ENCODE measurements around the gene TSPAN6. TPM values are rescaled to one million over a fixed set of nuclear protein-coding genes. Genes with fewer than 3 reads are reported as not detected.

Gene TSPAN6
- total RNA-seq, 2 experiments from 2014 or later: 1.1 to 1.9 TPM

- no peak for TF ChIP-seq CTCF (IDR thresholded peaks at IDR 0.05)
- ChIA-PET CTCF (no interaction called here), POLR2A (no interaction called here)
- intact Hi-C loops (cut with DNase I, micrococcal nuclease): no loop called here
- Mint-ChIP-seq H3K27me3 (peaks cover 35% of the 10 kb centered on the region), H3K27ac (no peak overlapping the region), H3K4me3 (no peak overlapping the region), H3K9me3 (no peaks in the 10 kb centered on the region), H3K4me1 (ENCODE audit: low read depth) (no peaks in the 10 kb centered on the region), H3K36me3 (ENCODE audit: low read depth) (no peaks in the 10 kb centered on the region)
- Histone ChIP-seq H3K27me3 (ENCODE audit: control insufficient read depth in 1 of 2, insufficient read depth in 2 of 2, low read length in 2 of 2) (peaks cover 0 to 5% of the 10 kb centered on the region in 2 experiments), H3K27ac (ENCODE audit: low read depth in 1 of 2, low read length in 2 of 2) (no peak overlapping the region), H3K4me1 (ENCODE audit: insufficient read depth, low read length) (no peaks in the 10 kb centered on the region), H3K9me3 (ENCODE audit: control insufficient read depth in 1 of 2, insufficient read depth in 1 of 2, low read length in 2 of 2) (no peaks in the 10 kb centered on the region), H3K4me3 (ENCODE audit: low read length) (no peak overlapping the region), H3K36me3 (ENCODE audit: insufficient read depth, low read length) (no peaks in the 10 kb centered on the region)
- ATAC-seq (ENCODE audit: poor library complexity): no peak
- DNase-seq: no peak
Observed at GRCh38 chrX:100643212-100643611, 6.6 kb upstream of the TSPAN6 start.

DNA sequence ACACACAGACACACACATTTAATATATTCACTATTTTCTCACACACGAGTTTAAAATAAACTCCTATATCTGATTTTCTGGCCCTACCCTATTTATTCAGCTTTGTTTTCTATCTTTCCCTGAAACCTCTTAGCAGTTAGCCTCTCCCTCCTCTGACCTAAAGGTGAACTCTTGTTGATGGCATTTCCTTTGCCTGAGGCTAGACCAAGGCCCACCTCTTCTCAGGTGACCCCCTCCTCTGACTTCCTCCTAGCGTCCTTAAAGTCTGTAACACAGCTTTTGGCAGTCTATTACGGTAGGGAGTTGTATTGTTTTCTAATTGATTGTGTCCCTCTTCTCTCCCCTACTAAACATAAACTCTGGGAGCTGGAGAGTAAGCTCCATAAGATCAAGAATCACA lies 5.7 kb upstream of the TSPAN6 start:
- peaks cover 0 to 5% of the 10 kb centered on the region in 2 experiments for H3K27me3 ChIP-seq (ENCODE audit: control insufficient read depth in 1 of 2, insufficient read depth in 2 of 2, low read length in 2 of 2)
- H3K9me3 Mint-ChIP-seq: no peaks in the 10 kb centered on the region
- DNase-seq: no peak
- no peak for ATAC-seq (ENCODE audit: poor library complexity)
- H3K27ac Mint-ChIP-seq: no peak overlapping the region
- intact Hi-C loops (cut with DNase I, micrococcal nuclease): no loop called here
- no peak for TF ChIP-seq CTCF (IDR thresholded peaks at IDR 0.05)
- no peaks in the 10 kb centered on the region for H3K9me3 ChIP-seq (ENCODE audit: control insufficient read depth in 1 of 2, insufficient read depth in 1 of 2, low read length in 2 of 2)
- H3K4me1 ChIP-seq (ENCODE audit: insufficient read depth, low read length): no peaks in the 10 kb centered on the region
- CTCF ChIA-PET: no interaction called here
- no peaks in the 10 kb centered on the region for H3K4me1 Mint-ChIP-seq (ENCODE audit: low read depth)
- H3K36me3 Mint-ChIP-seq (ENCODE audit: low read depth): no peaks in the 10 kb centered on the region
- H3K36me3 ChIP-seq (ENCODE audit: insufficient read depth, low read length): no peaks in the 10 kb centered on the region
- H3K4me3 ChIP-seq (ENCODE audit: low read length): no peak overlapping the region
- H3K4me3 Mint-ChIP-seq: no peak overlapping the region
- POLR2A ChIA-PET: no interaction called here
- H3K27me3 Mint-ChIP-seq: peaks cover 35% of the 10 kb centered on the region
- no peak overlapping the region for H3K27ac ChIP-seq (ENCODE audit: low read depth in 1 of 2, low read length in 2 of 2)

- H3K27me3 ChIP-seq (ENCODE audit: control insufficient read depth in 1 of 2, insufficient read depth in 2 of 2, low read length in 2 of 2): peaks cover 0 to 5% of the 10 kb centered on the region in 2 experiments
- H3K4me3 Mint-ChIP-seq: peak overlapping the region; percentile 98
- intact Hi-C loops (cut with DNase I, micrococcal nuclease): loop anchor here in 1 of 2 experiments (10.0 kb wide), 1 partner anchor 121 kb away; no protein-coding TSS in a partner anchor
- ChIA-PET POLR2A (no interaction called here), CTCF (no interaction called here)
- peaks cover 0 to 6% of the 10 kb centered on the region in 2 experiments for H3K9me3 ChIP-seq (ENCODE audit: control insufficient read depth in 1 of 2, insufficient read depth in 1 of 2, low read length in 2 of 2)
- H3K9me3 Mint-ChIP-seq: no peaks in the 10 kb centered on the region
- ATAC-seq (ENCODE audit: poor library complexity) (no peak), DNase-seq (peak in 1 of 14 experiments; percentile 1)
- no peaks in the 10 kb centered on the region for H3K36me3 ChIP-seq (ENCODE audit: insufficient read depth, low read length)
- peaks cover 12% of the 10 kb centered on the region for H3K27me3 Mint-ChIP-seq
- H3K4me1 ChIP-seq (ENCODE audit: insufficient read depth, low read length): no peaks in the 10 kb centered on the region
- H3K27ac ChIP-seq (ENCODE audit: low read depth in 1 of 2, low read length in 2 of 2): no peak overlapping the region
- H3K4me3 ChIP-seq (ENCODE audit: low read length): peak overlapping the region; percentile 58
- no peak for TF ChIP-seq CTCF (IDR thresholded peaks at IDR 0.05)
- no peaks in the 10 kb centered on the region for H3K36me3 Mint-ChIP-seq (ENCODE audit: low read depth)
- H3K4me1 Mint-ChIP-seq (ENCODE audit: low read depth): peaks cover 9% of the 10 kb centered on the region
- no peak overlapping the region for H3K27ac Mint-ChIP-seq
Observed at GRCh38 chrX:100635989-100636320, 651 bp downstream of the TSPAN6 start.
